A673 (cell line): ENCODE results near the gene EPN2.

Experiments
- EZH2 ChIP-seq: fragments of 200-600 bp; sonication (generic); IDR thresholded peaks from 2 replicates; pipeline ENCODE4 v1.6.1; 2017; ENCODE audit warnings: borderline replicate concordance, low read depth, mild to moderate bottlenecking, mixed read lengths, antibody characterized with exemption, low read length; ENCODE audit not compliant: poor library complexity, severe bottlenecking
- TF ChIP-seq, protein P1 (sequence below): fragments of 300-800, 200-600 bp; sonication (generic); conservative IDR thresholded peaks from 2 replicates; pipeline ENCODE4 v1.5.1; 2017; ENCODE audit warnings: low read depth, mild to moderate bottlenecking, antibody characterized with exemption, low read length, moderate library complexity, mixed read lengths

DNA sequence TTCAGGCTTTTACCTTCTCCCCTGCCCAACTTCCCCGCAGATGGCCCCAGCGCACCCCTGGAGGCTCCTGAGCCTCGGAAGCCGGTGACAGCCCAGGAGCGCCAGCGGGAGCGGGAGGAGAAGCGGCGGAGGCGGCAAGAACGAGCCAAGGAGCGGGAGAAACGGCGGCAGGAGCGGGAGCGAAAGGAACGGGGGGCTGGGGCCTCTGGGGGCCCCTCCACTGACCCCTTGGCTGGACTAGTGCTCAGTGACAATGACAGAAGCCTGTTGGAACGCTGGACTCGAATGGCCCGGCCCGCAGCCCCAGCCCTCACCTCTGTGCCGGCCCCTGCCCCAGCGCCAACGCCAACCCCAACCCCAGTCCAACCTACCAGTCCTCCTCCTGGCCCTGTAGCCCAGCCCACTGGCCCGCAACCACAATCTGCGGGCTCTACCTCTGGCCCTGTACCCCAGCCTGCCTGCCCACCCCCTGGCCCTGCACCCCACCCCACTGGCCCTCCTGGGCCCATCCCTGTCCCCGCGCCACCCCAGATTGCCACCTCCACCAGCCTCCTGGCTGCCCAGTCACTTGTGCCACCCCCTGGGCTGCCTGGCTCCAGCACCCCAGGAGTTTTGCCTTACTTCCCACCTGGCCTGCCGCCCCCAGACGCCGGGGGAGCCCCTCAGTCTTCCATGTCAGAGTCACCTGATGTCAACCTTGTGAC, 144.7 kb downstream of the EPN2 start:
- TF ChIP-seq, protein P1, sequence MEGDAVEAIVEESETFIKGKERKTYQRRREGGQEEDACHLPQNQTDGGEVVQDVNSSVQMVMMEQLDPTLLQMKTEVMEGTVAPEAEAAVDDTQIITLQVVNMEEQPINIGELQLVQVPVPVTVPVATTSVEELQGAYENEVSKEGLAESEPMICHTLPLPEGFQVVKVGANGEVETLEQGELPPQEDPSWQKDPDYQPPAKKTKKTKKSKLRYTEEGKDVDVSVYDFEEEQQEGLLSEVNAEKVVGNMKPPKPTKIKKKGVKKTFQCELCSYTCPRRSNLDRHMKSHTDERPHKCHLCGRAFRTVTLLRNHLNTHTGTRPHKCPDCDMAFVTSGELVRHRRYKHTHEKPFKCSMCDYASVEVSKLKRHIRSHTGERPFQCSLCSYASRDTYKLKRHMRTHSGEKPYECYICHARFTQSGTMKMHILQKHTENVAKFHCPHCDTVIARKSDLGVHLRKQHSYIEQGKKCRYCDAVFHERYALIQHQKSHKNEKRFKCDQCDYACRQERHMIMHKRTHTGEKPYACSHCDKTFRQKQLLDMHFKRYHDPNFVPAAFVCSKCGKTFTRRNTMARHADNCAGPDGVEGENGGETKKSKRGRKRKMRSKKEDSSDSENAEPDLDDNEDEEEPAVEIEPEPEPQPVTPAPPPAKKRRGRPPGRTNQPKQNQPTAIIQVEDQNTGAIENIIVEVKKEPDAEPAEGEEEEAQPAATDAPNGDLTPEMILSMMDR: no peak
- no peak for TF ChIP-seq EZH2
